Thyroid gland (tissue), 4 donors: ENCODE results near the gene MARK2. TPM values are rescaled to one million over a fixed set of nuclear protein-coding genes. Genes with fewer than 3 reads are reported as not detected.

Source experiments
- DNase-seq, 2 donors: peaks; one replicate each; pipeline ENCODE4 v3.0.0-alpha.2; 2019
- H3K27ac ChIP-seq, 3 donors: fragments of 200-600 bp; sonication (generic); 1 replicate in 2 of 3; 2 replicates in 1 of 3; pipeline ENCODE4 v1.5.1; 2016 to 2019; ENCODE audit warnings: mild to moderate bottlenecking in 1 of 3, moderate library complexity in 1 of 3
- H3K27me3 ChIP-seq: fragments of 200-600 bp; sonication (generic); one replicate; pipeline ENCODE4 v1.5.1; 2019
- H3K36me3 ChIP-seq, 2 donors: fragments of 200-600 bp; sonication (generic); one replicate each; pipeline ENCODE4 v1.5.1; 2016 to 2019
- H3K4me1 ChIP-seq, 2 donors: fragments of 200-600 bp; sonication (generic); one replicate each; pipeline ENCODE4 v1.5.1; 2017 to 2019
- H3K4me3 ChIP-seq, 3 donors: fragments of 200-600 bp; sonication (generic); replicated peaks in 1 of 3; 1 replicate in 2 of 3; 2 replicates in 1 of 3; pipeline ENCODE4 v1.5.1; 2016; ENCODE audit warnings: mild to moderate bottlenecking in 1 of 3
- H3K9me3 ChIP-seq: fragments of 200-600 bp; sonication (generic); one replicate; pipeline ENCODE4 v1.5.1; 2017
- POLR2A ChIP-seq, 2 donors: fragments of 450-650 bp; IDR thresholded peaks; one replicate each; pipeline ENCODE4 v1.6.1; 2017; ENCODE audit warnings: antibody characterized with exemption in 2 of 2, mild to moderate bottlenecking in 2 of 2, moderate library complexity in 1 of 2
- WGBS, 2 donors: methylation state at CpG; one replicate each; pipeline ENCODE4 v1.1.5; 2017; 5-methylcytosine and 5-hydroxymethylcytosine counted together
- intact Hi-C: fragments of 100-400 bp; cut with DNase I; formaldehyde crosslinking; loops from one replicate; pipeline ENCODE4 v1.15.1; 2023
- total RNA-seq, 4 donors: library from RNA; depleted of rRNA; stranded (reverse); fragments of >200 nt; gene quantifications; one replicate each; pipeline ENCODE4 v1.2.3, GENCODE V29; 2016
- TF ChIP-seq, protein P1 (sequence below), 6 experiments: fragments of 200-600 bp in 3 of 6; fragments of 450-650 bp in 3 of 6; sonication (generic) in 3 of 6; IDR thresholded peaks; one replicate each; pipeline ENCODE4 v1.5.1; 2016 to 2019; ENCODE audit warnings: antibody characterized with exemption in 6 of 6, mild to moderate bottlenecking in 2 of 6, inconsistent platforms in 1 of 6, moderate library complexity in 1 of 6

The MARK2 gene
- total RNA-seq, 4 donors from 2014 or later, result 28.2 to 57.7 (median 48.6) TPM

GRCh38 chr11:63908631-63909401 lies 69.9 kb downstream of the MARK2 start:
- H3K4me3 ChIP-seq, result no peak overlapping the region
- peak; percentile 88 to 95 for DNase-seq
- peak overlapping the region; percentile 73 to 82 (median 78) for H3K27ac ChIP-seq
- H3K36me3 ChIP-seq, result peaks cover 16 to 23% of the 10 kb centered on the region in 2 donors
- intact Hi-C loops, result no loop called here
- H3K4me1 ChIP-seq, result peaks cover 21 to 32% of the 10 kb centered on the region in 2 donors
- no peak for TF ChIP-seq POLR2A (IDR thresholded peaks at IDR 0.05)
- no peaks in the 10 kb centered on the region for H3K27me3 ChIP-seq
- H3K9me3 ChIP-seq, result no peaks in the 10 kb centered on the region
- 47 to 59% methylated on average over 30 to 46 of the region's 46 CpGs for WGBS, 2 donors

DNA sequence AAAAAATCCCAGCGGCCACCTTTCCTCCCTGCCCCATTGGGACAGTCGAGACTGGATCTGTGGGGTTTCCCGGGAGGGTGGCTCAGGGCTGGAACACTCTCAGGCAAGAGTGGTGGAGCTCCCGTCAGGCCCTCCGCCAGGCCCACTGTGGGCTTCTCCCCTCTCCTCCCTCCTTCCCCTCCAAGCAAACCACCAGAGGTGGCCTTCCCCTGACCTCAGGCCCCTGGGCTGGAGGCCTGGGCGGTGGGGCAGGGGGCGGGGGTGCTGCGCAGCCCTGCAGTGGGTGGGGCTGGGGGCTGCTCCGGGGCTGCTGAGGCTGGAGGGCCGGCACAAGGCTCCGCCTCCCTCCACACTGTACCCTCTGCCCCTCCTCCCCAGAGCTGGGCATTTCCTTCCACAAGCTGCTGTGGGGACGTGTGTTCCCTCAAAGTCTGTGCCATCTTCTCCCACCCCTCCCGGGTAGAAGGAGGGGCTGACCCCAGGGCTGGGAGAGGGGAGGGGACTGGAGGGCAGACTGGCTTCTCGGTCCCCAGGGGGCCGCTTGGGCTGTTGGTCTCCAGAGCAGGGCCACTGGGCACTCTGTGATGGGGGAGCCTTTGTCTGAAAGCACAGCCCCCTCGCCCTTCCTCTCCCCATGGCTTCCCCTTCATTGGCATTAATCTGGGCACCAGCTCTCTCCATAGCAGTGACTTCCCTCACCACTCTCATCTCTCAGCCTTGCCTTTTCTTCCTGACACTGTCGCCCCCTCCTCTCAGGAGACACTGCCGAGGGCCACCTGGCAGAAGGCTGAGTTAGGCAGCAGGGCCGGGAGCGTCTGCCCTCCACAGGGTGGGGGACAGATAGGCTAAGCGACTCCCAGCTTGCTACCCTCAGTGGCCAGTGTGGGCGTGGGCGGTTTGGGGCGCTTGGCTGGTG lies 70.9 kb downstream of the MARK2 start:
- H3K27me3 ChIP-seq, result no peaks in the 10 kb centered on the region
- H3K4me3 ChIP-seq, result no peak overlapping the region
- TF ChIP-seq, protein P1, sequence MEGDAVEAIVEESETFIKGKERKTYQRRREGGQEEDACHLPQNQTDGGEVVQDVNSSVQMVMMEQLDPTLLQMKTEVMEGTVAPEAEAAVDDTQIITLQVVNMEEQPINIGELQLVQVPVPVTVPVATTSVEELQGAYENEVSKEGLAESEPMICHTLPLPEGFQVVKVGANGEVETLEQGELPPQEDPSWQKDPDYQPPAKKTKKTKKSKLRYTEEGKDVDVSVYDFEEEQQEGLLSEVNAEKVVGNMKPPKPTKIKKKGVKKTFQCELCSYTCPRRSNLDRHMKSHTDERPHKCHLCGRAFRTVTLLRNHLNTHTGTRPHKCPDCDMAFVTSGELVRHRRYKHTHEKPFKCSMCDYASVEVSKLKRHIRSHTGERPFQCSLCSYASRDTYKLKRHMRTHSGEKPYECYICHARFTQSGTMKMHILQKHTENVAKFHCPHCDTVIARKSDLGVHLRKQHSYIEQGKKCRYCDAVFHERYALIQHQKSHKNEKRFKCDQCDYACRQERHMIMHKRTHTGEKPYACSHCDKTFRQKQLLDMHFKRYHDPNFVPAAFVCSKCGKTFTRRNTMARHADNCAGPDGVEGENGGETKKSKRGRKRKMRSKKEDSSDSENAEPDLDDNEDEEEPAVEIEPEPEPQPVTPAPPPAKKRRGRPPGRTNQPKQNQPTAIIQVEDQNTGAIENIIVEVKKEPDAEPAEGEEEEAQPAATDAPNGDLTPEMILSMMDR (IDR thresholded peaks at IDR 0.05), result no peak
- no peak for TF ChIP-seq POLR2A (IDR thresholded peaks at IDR 0.05)
- H3K27ac ChIP-seq, result peak overlapping the region in 1 of 3 donors; percentile 82
- no peak for DNase-seq
- H3K36me3 ChIP-seq, result peaks cover 6 to 13% of the 10 kb centered on the region in 2 donors
- peaks cover 21 to 32% of the 10 kb centered on the region in 2 donors for H3K4me1 ChIP-seq
- WGBS, 2 donors, result 78 to 86% methylated on average over 14 to 15 of the region's 24 CpGs
- intact Hi-C loops, result no loop called here
- H3K9me3 ChIP-seq, result no peaks in the 10 kb centered on the region

GRCh38 chr11:63910675-63911074 lies 71.8 kb downstream of the MARK2 start:
- TF ChIP-seq, protein P1 (IDR thresholded peaks at IDR 0.05), result no peak
- no peak for TF ChIP-seq POLR2A (IDR thresholded peaks at IDR 0.05)
- 67 to 75% methylated on average over 9 of the region's 9 CpGs for WGBS, 2 donors
- Histone ChIP-seq H3K4me1 (peaks cover 21 to 38% of the 10 kb centered on the region in 2 donors), H3K36me3 (peaks cover 0 to 4% of the 10 kb centered on the region in 2 donors), H3K27me3 (no peaks in the 10 kb centered on the region), H3K9me3 (no peaks in the 10 kb centered on the region), H3K4me3 (no peak overlapping the region), H3K27ac (no peak overlapping the region)
- intact Hi-C loops, result no loop called here
- no peak for DNase-seq

DNA sequence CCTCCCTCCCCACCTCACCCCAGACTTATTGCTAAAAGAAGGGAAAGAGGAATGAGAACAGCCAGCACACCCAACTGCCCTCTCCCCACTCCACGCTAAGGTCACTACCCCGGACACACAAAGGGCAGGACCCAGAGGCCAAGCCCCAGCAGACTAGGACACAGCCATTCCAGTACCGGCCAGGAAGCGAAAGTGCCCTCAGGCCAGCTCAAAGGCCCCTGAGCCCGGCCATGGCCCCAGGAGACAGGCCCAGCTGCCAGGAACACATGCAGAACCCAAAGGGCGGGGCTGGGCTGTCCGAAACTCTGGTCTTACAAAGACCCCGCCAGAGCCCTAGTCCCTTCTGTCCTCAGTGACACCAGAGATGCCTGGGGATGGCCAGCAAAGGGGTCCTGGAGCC lies 72.5 kb downstream of the MARK2 start:
- no peak overlapping the region for H3K4me3 ChIP-seq
- no peaks in the 10 kb centered on the region for H3K9me3 ChIP-seq
- no peak for TF ChIP-seq POLR2A (IDR thresholded peaks at IDR 0.05)
- TF ChIP-seq, protein P1 (IDR thresholded peaks at IDR 0.05), result no peak
- intact Hi-C loops, result no loop called here
- peaks cover 26 to 44% of the 10 kb centered on the region in 2 donors for H3K4me1 ChIP-seq
- DNase-seq, result no peak
- H3K36me3 ChIP-seq, result peaks cover 0 to under 1% of the 10 kb centered on the region in 2 donors
- WGBS, 2 donors, result 62 to 85% methylated on average over 2 to 7 of the region's 8 CpGs
- H3K27ac ChIP-seq, result no peak overlapping the region
- H3K27me3 ChIP-seq, result no peaks in the 10 kb centered on the region

GRCh38 chr11:63911876-63912275 lies 73.0 kb downstream of the MARK2 start:
- Histone ChIP-seq H3K27me3 (no peaks in the 10 kb centered on the region), H3K27ac (no peak overlapping the region), H3K9me3 (no peaks in the 10 kb centered on the region), H3K36me3 (no peaks in the 10 kb centered on the region), H3K4me3 (no peak overlapping the region), H3K4me1 (peaks cover 28 to 46% of the 10 kb centered on the region in 2 donors)
- no peak for DNase-seq
- WGBS, 2 donors, result 91 to 93% methylated on average over 14 to 15 of the region's 22 CpGs
- intact Hi-C loops, result no loop called here
- TF ChIP-seq POLR2A (IDR thresholded peaks at IDR 0.05), result no peak
- TF ChIP-seq, protein P1 (IDR thresholded peaks at IDR 0.05), result no peak
